HEK293T (cell line): ENCODE results near the gene TIMM22.
"Not testable (repeated sequence)": the region's sequence is repeated elsewhere in the genome, so short reads cannot be mapped to it uniquely, and the experiment has no call there.

Source experiments
- CTCF ChIA-PET: fragments of 350-600 bp; formaldehyde crosslinking; extraction: SDS; loops from one replicate; lab custom pipeline; 2021; ENCODE audit warnings: antibody characterized with exemption, inconsistent platforms; lab: Yijun Ruan, JAX
- POLR2A ChIA-PET: fragments of 350-600 bp; formaldehyde crosslinking; extraction: SDS; loops from one replicate; lab custom pipeline; 2020; ENCODE audit warnings: antibody characterized with exemption, inconsistent platforms; lab: Yijun Ruan, JAX
- DNase-seq: peaks from one replicate; pipeline ENCODE4 v3.0.0; 2012; ENCODE audit warnings: mixed read lengths; ENCODE audit errors: extremely low spot score
- ARNT ChIP-seq: fragments of 450-650 bp; IDR thresholded peaks from 2 replicates; pipeline ENCODE4 v1.6.1; 2017; ENCODE audit warnings: mild to moderate bottlenecking
- BHLHE40 ChIP-seq: fragments of 450-650 bp; IDR thresholded peaks from 2 replicates; pipeline ENCODE4 v1.6.1; 2016; ENCODE audit warnings: mild to moderate bottlenecking, moderate library complexity, borderline replicate concordance
- CTBP1 ChIP-seq: fragments of 450-650 bp; IDR thresholded peaks from 2 replicates; pipeline ENCODE4 v1.6.1; 2016; ENCODE audit warnings: borderline replicate concordance
- ELF4 ChIP-seq: fragments of 450-650 bp; IDR thresholded peaks from 2 replicates; pipeline ENCODE4 v1.6.1; 2017; ENCODE audit warnings: antibody characterized with exemption
- FOXA1 ChIP-seq: fragments of 450-650 bp; IDR thresholded peaks from 2 replicates; pipeline ENCODE4 v1.6.1; 2016; ENCODE audit warnings: mild to moderate bottlenecking
- FOXK2 ChIP-seq: fragments of 450-650 bp; IDR thresholded peaks from 2 replicates; pipeline ENCODE4 v1.6.1; 2016; ENCODE audit warnings: mild to moderate bottlenecking
- FOXM1 ChIP-seq: fragments of 450-650 bp; IDR thresholded peaks from 2 replicates; pipeline ENCODE4 v1.6.1; 2017; ENCODE audit warnings: mild to moderate bottlenecking, borderline replicate concordance
- HDGF ChIP-seq: fragments of 450-650 bp; IDR thresholded peaks from 2 replicates; pipeline ENCODE4 v1.6.1; 2017; ENCODE audit warnings: antibody characterized with exemption, borderline replicate concordance
- L3MBTL2 ChIP-seq: fragments of 450-650 bp; conservative IDR thresholded peaks from 2 replicates; pipeline ENCODE4 v1.6.1; 2016; ENCODE audit warnings: mild to moderate bottlenecking
- LEF1 ChIP-seq: fragments of 450-650 bp; IDR thresholded peaks from 2 replicates; pipeline ENCODE4 v1.6.1; 2017; ENCODE audit warnings: mild to moderate bottlenecking, borderline replicate concordance
- NFRKB ChIP-seq: fragments of 450-650 bp; IDR thresholded peaks from 2 replicates; pipeline ENCODE4 v1.6.1; 2016; ENCODE audit warnings: mild to moderate bottlenecking, moderate library complexity
- SP1 ChIP-seq: fragments of 450-650 bp; IDR thresholded peaks from 2 replicates; pipeline ENCODE4 v1.6.1; 2017
- SUZ12 ChIP-seq: fragments of 450-650 bp; IDR thresholded peaks from 2 replicates; pipeline ENCODE4 v1.6.1; 2016; ENCODE audit warnings: mild to moderate bottlenecking
- TARDBP ChIP-seq: fragments of 450-650 bp; IDR thresholded peaks from 2 replicates; pipeline ENCODE4 v1.6.1; 2016
- ZNF384 ChIP-seq: fragments of 450-650 bp; IDR thresholded peaks from 2 replicates; pipeline ENCODE4 v1.6.1; 2016
- TF ChIP-seq, protein P1 (sequence below): fragments of 450-650 bp; IDR thresholded peaks from 2 replicates; pipeline ENCODE4 v1.6.1; 2016

The TIMM22 gene

DNA sequence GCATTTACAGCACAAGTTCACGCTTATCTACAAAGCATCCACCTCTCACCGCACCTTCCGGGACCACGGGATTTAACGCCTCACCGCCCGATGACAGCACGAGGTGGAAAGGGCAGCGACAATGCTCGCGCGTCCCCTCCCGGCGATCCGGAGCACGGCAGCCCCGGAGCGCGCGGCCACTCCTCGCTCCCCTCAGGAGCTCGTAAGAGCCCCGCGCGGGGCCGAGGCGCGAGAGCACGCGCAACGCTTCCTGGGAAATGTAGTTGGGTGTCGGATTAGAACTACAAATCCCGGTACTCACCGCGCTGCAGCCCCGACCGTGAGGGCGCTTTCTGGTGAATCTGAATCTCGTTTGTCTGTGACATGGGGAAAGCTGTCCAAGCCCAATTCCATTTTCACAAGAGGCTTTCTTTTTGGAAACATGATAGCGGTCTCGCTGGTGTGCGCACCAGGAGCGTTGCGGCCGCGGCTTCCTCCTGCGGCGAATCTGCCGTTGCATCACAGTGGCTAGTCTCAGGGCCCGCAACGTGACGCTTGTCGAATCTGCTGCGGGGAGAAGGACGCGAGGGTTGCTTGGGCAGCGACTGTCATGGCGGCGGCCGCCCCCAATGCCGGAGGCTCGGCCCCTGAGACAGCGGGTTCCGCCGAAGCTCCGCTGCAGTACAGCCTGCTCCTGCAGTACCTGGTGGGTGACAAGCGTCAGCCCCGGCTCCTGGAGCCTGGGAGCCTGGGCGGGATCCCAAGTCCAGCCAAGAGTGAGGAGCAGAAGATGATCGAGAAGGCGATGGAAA, at the start of gene TIMM22:
TSS of gene TIMM22 (plus strand) at position 576 of the 791 bp plus-strand sequence. CDS start at position 590, 14 bp downstream.
- TF ChIP-seq TARDBP (no peak; the same call in 1 of the 2 replicates), ARNT (no peak), LEF1 (0 out of 2 replicates have a peak, but pooled peaks have one; percentile 59), FOXM1 (peak; percentile 74; the same call in 1 of the 2 replicates), CTBP1 (0 out of 2 replicates have a peak, but pooled peaks have one; percentile 7), ELF4 (peak; percentile 88), L3MBTL2 (peak; percentile 99), NFRKB (peak; percentile 73), SUZ12 (peak; percentile 73)
- CTCF ChIA-PET: interaction anchor here (0.6 to 1.2 kb wide), 8 partner anchors 16 to 584 kb away, joined by 3 to 8 read pairs (median 3); no protein-coding TSS in a partner anchor
- DNase-seq: peak; percentile 96
- POLR2A ChIA-PET: interaction anchor here (0.6 to 1.7 kb wide), 11 partner anchors 8 to 282 kb away, joined by 3 to 5 read pairs (median 4); partner anchors contain the start of genes GLOD4, MRM3, NXN and VPS53

DNA sequence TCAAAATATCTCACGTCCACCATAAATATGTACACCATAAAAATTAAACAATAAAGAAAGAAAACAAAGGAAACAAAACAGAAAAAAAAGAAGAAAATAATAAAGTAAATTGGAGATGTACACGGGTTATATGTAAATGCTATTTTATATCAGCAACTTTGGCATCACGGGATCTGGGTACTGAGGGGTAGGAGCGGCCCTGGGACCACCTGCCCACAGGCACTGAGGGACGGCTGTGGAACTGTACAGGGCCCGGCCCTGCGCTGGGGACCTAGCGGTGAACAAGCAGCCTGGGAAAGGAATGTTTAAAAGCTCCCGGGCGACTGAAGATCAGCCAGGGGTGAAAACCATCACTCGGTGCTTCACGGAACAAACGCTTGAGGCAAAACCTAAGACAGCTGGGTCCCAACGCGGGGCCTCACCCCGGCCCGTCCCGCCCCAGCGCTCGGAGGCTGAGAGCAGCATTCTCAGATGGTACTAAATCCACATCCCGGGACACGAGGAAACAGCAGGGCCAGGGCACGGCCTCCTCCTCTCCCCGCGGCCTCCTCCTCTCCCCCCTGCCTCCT, 48.6 kb upstream of the TIMM22 start:
- TF ChIP-seq FOXA1 (no peak), TARDBP (no peak), ARNT (no peak), FOXK2 (no peak), CTBP1 (no peak), BHLHE40 (no peak), HDGF (no peak), ZNF384 (no peak), SP1 (no peak)
- TF ChIP-seq, protein P1, sequence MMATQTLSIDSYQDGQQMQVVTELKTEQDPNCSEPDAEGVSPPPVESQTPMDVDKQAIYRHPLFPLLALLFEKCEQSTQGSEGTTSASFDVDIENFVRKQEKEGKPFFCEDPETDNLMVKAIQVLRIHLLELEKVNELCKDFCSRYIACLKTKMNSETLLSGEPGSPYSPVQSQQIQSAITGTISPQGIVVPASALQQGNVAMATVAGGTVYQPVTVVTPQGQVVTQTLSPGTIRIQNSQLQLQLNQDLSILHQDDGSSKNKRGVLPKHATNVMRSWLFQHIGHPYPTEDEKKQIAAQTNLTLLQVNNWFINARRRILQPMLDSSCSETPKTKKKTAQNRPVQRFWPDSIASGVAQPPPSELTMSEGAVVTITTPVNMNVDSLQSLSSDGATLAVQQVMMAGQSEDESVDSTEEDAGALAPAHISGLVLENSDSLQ: no peak
- POLR2A ChIA-PET: no interaction called here
- DNase-seq: no peak
- CTCF ChIA-PET: interaction anchor here (0.6 to 0.7 kb wide), 2 partner anchors 49 to 139 kb away, joined by 3 read pairs; partner anchors contain the start of gene TIMM22

DNA sequence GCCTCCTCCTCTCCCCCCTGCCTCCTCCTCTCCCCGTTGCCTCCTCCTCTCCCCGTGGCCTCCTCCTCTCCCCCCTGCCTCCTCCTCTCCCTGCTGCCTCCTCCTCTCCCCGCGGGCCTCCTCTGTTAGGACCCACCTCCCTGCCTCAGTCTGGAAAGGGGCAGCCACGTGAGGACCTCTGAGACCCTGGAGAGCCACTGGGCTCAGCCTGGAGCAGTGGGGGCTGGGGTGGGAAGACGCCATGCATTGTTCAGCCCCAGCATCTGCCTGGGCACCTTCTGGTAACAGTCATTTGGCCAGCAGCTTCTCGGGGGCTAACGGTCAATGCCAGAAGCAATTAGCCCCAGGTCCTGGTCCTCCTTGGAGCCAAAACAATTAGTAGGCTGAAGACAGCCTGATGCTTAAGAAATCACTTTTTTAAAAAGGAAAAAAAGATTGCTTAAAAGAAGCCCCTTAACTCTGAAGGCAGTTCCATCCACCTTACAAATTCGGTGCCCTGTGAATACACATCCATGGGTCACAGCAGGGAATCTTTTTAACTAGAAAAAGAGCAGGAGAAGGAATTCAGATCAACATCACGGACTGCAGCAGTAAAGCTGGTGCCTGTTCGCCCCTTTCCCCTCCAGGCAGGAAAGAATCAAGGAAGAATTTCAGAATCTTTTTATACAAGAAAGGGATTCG, 47.2 kb upstream of the TIMM22 start:
- ChIA-PET CTCF (no interaction called here), POLR2A (no interaction called here)
- DNase-seq: no peak
- TF ChIP-seq FOXK2: no peak
- TF ChIP-seq ARNT: 0 out of 2 replicates have a peak, but pooled peaks have one; percentile 63

DNA sequence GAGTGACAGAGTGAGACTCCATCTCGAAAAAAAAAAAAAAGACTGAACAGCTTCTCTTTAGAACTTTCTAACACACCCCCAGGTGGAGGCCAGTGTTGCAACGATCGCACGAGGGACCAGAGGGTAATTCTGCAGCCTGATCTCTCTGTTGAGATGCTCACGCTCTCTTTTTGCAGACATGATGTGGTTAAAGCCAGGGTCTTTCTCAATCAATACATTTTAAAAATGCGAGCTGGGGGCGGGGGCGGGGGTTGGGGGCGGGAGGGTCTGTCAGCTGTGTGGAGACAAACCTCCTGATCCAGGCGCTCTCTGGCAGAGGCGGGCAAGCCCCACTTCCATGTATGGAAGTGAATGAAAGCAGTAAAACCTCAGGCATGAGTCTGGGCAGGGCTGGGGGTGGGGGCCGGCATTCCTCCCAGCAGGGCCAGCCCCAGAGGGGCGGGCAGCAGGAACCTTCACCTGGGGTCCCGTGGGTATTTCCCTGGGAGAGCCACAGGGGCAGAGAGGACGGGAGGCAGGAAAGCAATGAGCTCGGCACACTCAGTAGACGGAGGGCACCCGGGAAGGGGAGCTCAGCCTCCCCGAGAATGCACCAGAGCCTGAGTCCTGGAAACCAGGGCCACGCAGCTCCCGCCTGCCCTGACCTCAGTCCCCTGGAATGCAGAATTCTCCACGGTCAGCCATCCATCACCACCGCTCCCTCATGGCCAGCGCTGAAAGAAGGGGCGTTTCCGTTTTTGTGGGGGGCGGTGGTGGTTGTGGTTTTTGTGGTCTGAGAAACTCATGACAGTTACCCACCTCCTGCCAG, 45.4 kb upstream of the TIMM22 start:
- CTCF ChIA-PET: no interaction called here
- no peak for TF ChIP-seq FOXK2
- TF ChIP-seq ZNF384: 0 out of 2 replicates have a peak, but pooled peaks have one; percentile 1
- TF ChIP-seq FOXM1: no peak
- peak; percentile 15 for DNase-seq
- POLR2A ChIA-PET: interaction anchor here (0.6 to 0.9 kb wide), 3 partner anchors 15 to 214 kb away, joined by 3 to 4 read pairs (median 3); partner anchors contain the start of genes GLOD4 and MRM3

DNA sequence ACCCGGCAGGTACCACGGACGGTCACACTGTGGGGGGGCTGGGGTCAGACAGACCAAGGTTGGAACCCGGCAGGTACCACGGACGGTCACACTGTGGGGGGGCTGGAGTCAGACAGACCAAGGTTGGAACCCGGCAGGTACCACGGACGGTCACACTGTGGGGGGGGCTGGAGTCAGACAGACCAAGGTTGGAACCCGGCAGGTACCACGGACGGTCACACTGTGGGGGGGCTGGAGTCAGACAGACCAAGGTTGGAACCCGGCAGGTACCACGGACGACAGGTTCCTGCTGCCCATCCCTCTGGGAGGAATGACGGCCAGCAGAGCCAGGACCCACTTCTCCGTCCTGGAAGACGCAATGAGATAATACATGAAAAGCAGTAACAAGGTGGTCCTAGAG, 44.3 kb upstream of the TIMM22 start:
- CTCF ChIA-PET, POLR2A ChIA-PET: not testable (repeated sequence)

DNA sequence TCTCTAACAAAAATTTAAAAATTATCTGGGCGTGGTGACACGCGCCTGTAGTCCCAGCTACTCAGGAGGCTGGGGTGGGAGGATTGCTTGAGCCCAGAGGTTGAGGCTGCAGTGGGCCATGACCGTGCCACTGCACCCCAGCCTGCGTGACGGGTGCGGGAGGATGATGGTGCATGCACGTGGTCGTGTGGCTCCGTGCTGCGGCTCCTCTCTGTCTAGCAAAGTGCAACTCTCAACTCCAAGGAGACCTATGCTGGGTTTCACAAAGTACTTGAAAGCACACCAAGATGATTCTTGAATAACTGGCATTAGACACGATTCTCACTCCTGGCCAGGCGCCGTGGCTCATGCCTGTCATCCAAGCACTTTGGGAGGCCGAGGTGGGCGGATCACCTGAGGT, 43.2 kb upstream of the TIMM22 start:
- ChIA-PET CTCF (no interaction called here), POLR2A (no interaction called here)
- DNase-seq: no peak
- TF ChIP-seq SP1 (no peak), BHLHE40 (no peak), CTBP1 (no peak), TARDBP (no peak), NFRKB (no peak), FOXM1 (no peak)
- TF ChIP-seq, protein P1: no peak

More for the DNA sequence above, 44.3 kb upstream of the TIMM22 start:
- DNase-seq: not testable (repeated sequence)
